Activated CD4-positive, alpha-beta T cell treated with anti-CD3 and anti-CD28 coated beads, Interleukin-2, amount 50 U/mL, for 48 hours (primary cell): ENCODE results near the gene GAB1.
"Not testable (repeated sequence)": the region's sequence is repeated elsewhere in the genome, so short reads cannot be mapped to it uniquely, and the experiment has no call there.

ENCODE experiments used
- DNase-seq, 2 experiments: peaks; one replicate each; pipeline ENCODE4 v3.0.0-alpha.2; 2020

Gene GAB1

DNA sequence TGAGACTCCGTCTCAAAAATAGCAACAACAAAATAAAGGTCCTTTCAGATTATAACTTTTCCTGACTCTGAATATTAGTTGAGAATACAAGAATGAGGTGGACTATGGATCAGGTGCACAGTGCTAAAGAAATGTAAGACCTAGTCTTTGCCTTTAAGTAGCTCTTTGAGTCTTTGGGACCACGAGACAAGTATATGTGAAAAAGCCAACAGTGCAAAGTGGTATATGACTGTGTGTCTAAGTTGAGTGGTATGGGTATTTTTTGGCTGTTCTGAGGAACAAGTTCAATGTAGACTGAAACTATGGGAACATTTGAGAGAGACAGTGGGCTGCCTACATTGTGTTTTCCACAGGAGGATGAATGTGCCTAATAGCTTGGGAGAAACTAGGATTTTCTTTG is 2.8 kb downstream of the GAB1 start:
- DNase-seq: no peak

GRCh38 chr4:143341186-143341755 is 4.6 kb downstream of the GAB1 start:
- no peak for DNase-seq

GRCh38 chr4:143343276-143343831 is 6.7 kb downstream of the GAB1 start:
- no peak for DNase-seq

DNA sequence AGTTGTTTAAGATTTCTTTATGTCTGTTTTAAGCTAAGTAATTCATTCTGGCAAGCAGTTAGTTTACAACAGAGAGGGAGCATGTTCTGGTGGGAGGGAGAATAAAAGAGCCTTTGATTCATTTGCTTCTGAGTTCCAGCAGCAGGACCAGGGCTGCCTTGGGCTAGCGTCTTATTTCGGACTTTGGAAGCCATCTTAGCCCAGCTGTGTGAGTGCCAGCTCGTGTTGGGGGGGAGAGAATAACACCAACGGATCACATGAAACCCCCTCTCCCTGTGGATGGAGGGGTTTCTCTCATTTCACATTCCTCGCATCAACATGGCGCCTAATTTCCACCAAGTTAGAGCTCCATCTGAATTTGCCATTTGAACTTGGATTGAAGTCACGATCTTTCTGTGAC is 7.4 kb downstream of the GAB1 start:
- no peak for DNase-seq

- no peak for DNase-seq
Observed at GRCh38 chr4:143344774-143345173, 8.1 kb downstream of the GAB1 start.

- no peak for DNase-seq
Observed at GRCh38 chr4:143345356-143345755, 8.7 kb downstream of the GAB1 start.

DNA sequence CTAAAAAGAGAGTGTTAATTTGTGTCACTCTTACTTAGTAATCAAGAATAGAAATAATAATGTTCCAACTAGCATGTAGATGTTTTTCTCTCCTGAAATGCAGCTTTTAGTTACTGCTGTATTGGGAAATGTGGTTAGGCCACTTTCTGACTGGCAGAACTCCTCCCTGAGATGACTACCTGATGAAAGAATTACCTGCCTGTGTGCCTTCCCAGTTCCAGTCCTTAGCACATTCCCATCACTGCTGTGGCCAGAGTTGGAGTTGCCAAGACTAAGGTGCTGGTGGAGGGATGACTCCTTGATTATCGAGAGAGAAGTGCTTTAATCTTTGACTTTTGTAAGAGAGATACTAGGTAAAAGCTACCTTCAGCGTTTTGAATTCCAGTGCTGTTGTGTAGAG is 9.5 kb downstream of the GAB1 start:
- DNase-seq: no peak

GRCh38 chr4:143347484-143348111 is 10.9 kb downstream of the GAB1 start:
- DNase-seq: no peak

DNA sequence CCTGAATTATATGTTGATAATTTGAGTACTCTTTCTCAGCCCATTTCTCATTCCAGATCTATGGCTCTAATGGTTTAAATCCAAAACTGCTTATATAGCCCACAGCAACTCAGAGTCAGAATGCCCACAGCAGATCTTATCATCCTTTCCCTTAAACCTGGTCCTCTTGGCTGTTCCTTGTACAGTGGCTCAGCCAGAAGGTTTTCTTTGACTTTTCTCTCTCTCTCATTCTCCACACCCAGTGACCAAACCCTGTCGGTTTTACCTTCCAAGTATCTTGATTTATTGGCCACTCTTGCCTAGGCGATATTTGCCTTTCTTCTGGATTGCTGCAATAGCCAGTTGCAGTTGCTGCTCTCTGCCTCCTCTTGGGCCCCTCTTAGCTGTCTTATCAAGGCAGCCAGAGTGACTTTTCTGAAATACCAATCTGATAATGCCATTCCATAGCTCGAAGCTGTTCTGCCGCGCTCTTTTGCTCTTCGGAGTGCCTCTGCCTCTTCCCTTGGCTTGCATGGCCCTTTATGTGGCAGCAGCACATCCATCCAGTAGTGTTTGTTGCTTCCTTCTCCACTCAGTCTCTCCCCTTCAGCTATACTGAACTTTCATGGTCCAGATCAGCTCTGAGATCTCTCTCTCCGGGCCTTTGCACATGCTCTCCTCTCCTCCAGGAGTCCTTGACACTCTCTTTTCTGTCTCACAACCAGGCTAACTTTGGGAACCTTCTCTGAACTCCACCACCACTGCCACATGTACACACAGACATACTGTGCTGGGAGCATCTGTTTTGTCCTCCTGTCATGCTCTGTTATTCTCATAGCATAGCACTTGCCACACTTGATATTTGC is 11.8 kb downstream of the GAB1 start:
- DNase-seq: no peak

DNA sequence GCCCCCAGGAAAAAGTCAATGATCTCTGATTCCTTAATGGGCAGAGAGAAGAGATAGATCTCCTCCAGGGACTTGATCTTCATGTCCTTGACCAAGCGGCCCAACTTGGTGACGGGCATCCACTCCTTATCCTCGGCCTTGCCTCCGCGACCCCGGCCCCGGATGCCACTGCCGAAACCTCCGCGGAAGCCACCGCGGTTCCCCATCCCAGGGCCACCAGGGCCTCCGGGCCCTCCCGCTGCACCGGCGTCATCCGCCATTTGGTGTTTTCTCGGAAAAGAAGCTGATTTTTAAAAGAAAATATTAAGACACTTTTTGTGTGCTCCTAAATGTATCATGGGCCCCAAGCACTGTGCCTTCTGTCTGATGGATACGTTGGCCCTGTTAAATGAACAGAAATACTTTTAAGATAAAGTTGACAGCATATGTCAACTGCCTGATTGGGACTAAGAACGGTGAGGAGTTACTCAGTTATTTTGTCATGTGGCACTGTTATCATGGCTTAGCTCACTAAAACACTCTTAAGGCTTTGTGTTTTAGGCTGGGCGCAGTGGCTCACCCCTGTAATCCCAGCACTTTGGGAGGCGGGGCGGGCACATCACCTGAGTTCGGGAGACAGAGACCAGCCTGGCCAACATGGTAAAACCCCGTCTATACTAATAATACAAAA is 13.3 kb downstream of the GAB1 start:
- DNase-seq: not testable (repeated sequence)

GRCh38 chr4:143351149-143351691 is 14.5 kb downstream of the GAB1 start:
- DNase-seq: no peak

DNA sequence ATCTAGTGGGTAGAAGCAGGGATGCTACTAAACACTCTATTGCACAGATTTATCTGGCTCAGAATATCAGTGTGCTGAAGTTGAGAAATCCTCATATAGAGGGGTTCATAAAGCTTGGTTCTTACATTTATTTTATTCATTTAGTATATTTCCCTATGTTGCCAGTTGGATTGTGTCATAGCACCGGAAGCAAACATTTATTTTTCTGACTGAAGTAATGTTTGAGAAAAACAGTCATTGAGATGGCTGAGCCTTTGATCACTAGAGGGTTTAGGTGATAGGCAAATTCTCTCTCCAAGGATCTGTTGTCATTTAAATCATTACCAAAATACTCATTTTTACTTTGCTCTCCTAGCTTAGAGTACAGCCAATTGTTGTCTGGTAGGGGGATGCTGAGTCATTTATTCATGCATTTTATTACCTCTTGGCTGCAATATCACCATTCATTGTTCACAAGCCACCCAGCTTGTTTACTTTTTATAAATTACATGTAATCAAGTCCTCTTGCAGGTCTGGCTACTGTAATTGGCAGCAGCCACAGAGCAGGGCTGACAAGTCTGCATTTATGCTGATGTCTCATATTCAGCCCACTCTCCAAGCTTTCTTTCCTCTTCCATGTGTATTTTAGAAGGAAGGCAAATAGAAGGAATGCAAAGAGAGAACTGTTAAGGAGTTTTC is 15.2 kb downstream of the GAB1 start:
- DNase-seq: no peak

DNA sequence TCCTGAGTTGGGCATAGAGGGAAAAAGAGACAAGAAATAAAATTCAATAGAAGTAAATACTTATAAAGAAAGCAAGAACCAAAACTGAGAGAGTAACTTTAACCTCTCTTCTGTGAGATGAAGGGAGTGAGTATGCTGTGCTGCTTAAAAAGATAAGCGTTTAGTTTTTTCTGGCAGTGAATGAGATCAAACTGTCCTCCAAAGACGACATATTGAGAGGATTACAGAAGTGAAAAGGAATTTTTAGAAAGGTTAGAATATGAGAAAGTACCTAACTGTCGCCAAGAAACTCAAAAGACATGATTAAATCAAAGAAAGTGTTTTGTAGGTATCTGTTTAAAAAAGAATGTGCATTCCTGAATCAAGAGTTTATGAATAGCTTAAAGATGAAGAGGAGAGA is 16.0 kb downstream of the GAB1 start:
- no peak for DNase-seq

DNA sequence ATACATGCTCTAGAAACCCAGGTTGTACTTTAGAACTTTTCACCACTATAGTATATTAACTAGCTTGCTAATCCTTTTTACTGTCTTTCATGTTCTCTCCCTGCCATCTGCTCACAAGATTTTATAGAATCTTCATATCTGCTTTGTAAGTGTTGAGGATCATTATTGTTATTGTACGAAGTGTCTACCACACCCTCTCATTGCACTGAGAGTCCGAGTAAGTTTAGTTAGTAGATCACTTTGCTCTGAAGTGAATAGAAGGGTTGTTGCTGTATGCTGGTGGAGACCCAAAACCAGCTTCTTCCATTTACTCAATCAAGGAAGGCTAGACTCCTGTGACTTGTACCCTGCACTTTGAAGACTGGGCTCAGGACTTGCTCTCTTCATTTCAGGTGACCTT is 17.1 kb downstream of the GAB1 start:
- no peak for DNase-seq

DNA sequence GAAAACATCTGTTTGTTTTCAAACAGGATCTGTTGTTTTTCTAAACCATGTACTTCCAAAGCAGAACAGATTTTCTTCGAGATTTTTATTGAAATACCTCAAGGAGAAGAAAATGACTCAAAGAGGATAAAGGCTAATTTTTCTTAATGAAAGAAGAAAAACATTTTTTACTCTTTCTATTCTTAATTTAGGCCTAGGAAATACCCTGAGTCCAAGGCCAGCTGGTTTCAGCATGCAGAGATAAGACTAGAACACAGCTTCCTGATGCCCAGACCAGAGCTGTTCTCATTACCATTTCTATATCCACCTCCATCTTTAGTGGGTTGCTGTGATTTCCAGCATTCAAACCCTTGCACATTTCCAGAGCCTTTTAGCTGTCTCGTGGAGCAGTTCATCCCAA is 18.3 kb downstream of the GAB1 start:
- no peak for DNase-seq

GRCh38 chr4:143355540-143356217 is 19.0 kb downstream of the GAB1 start:
- DNase-seq: no peak

- no peak for DNase-seq
Observed at GRCh38 chr4:143356493-143356892, 19.8 kb downstream of the GAB1 start.

DNA sequence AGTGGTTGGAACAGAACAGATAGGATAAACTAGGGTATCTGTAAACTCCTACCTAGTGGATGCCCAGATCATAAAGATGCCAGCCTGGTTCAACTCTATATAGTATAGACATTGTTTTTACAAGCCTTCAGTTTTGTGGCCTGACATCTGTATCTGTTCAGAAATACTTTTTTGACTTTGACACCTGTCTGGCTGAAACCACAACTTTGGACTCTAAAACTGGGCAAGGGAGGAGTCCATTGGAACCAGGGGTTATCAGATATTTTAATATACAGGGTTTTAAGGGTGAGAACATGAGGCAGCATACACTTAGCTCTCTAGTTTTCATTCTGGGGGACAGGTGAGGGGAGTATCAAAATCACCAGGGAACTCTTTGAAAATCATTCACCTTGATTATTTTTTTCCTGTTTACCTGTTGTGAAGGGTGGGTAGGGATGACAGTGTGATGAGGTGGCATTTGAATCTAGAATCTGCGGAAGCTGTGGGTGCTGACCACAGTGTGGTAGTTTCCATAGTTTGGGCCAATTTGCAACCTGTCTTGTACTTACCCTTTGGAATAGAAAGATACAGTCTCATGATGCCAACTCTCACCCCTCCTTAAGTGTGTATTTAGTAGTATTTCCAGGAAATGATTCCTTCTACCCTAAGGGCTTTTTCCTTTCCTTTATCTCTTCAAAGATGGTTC is 20.6 kb downstream of the GAB1 start:
- DNase-seq: peak in 1 of 2 experiments; percentile 5

DNA sequence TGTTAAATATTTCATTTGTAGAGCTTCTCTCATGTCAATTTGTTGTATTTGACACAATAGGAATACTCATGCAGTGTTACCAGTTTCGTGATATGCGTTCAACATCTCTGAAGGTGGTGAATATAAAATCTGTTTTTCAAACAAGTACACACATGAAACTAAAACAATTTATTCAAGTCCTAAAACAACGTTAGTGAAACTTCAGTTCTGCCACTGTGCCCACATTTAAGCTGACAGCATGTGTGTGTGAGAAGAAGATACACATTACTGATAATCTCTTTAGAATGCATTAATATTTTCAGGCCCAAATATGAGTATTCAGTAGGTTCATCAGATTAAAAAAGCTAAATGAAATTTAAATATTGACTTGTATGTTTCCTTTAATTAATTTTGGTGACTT is 21.7 kb downstream of the GAB1 start:
- DNase-seq: no peak

DNA sequence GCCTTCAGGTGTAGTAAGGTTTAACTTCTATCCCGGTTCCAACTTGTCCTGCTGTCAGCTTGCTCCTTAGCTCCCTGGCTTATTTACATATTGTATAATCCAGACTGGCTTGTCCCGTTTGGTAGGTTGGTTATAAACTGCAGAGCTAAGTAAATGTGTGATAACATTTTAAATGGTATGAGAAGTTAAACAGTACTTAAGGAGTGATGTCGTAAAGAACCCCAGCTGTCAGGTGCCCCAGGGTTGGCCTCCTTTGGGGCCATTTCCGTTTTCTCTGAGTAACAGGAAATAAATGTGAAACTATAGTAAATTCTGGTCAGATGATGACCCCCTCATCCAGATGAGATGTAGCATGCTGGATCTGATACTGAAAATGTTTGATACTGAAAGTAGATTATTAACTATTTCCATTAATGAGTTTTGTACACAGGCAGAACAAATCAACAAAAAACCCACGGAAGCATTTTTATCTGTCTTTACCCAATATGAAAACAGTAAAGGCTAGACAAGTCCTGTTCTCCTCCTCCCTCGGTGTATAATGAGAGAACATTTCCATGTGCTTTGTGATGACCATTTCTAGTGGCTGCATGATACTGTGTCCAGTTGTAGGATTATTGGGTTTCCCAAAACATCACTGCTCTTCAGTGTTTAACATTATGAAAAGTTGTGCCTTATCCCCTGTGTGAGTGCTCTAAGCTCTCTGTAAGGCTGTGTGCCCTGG is 22.4 kb downstream of the GAB1 start:
- DNase-seq: peak; percentile 22 to 33
